ENCODE results near the gene CDKN2B-AS1.
"Not testable (repeated sequence)": the region's sequence is repeated elsewhere in the genome, so short reads cannot be mapped to it uniquely, and the experiment has no call there.

The CDKN2B-AS1 gene

DNA sequence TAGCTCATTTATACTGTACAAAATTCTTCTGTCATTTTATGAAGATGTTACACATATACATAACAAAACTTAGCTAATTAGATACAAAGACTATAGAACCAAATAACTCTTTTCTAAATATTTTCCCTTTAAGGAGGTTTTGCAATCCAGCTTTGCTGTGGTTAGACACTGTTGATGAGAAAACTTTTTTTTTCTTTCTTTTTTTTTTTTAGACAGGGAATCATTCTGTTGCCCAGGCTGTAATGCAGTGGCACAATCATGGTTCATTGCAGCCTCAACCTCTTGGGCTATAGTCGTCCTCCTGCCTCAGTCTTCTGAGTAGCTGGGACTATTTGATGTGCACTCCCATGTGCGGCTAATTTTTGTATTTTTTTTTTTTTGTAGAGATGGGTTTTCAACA is 53.0 kb downstream of the CDKN2B-AS1 start:
- no peak for DNase-seq

DNA sequence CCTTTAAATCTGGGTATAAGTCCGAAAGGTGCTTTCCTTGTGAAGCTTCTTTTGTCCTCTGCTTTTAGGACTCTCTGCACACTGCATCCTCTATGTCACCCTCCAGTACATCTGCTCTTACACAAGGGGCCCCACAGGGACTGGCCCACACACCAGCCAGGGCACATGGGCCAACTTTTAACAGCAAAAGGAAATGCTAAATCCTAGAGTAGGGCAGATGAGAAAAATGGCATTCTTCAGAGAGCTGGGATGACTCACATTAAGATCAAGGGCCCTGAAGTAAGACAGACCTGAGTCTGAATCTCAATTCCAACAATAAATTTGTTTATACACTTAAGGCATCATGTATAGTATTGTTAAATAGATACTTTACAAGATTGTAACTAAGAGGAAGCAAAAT is 54.8 kb downstream of the CDKN2B-AS1 start:
- DNase-seq = no peak

DNA sequence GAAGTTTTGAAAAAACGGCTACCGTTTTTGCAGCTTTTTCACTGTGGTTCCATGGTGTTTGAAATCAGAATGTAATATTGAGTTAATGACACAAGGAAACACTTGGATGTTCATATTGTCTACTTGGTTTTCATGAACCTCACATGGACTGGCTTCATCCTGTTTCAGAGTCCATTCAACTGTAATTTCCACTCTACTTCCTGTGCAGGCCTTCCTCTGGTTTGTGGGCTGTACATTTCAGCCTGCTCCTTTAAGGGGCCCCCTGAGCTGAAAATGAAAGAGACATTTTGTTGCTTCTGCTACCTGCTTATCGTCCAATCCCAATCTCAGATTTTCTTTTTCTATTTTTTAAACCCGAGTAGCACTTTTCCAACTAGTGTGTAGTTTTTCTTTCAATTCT is 56.3 kb downstream of the CDKN2B-AS1 start:
- no peak for DNase-seq

DNA sequence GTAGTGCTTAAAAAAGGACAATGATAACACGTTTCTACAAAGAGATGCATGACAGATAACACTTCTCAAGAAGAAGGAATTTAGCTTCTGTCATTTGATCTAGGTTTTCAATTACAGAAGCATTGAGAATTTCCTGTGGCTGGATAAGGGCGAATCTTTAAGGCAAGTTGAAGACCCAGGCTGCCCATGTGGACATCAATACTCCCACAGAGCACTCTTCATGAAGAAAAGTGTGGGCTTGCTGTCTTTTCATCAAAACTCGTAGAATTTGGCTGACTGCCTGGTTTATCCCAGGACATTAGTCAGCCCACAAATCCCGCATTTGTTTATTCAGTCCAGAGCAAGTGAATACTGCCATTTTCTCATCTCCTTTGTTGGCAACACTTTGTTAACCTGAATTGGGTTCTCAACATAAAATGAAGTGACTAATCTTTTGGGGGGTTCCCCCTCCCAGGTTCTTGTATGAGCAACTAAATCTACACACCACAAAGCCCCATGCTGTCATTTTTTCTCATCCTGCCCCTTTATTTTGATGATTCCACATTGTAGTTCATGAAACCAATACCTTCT is 57.9 kb downstream of the CDKN2B-AS1 start:
- no peak for DNase-seq

- DNase-seq = no peak
Observed at GRCh38 chr9:22053178-22053577, 58.6 kb downstream of the CDKN2B-AS1 start.

DNA sequence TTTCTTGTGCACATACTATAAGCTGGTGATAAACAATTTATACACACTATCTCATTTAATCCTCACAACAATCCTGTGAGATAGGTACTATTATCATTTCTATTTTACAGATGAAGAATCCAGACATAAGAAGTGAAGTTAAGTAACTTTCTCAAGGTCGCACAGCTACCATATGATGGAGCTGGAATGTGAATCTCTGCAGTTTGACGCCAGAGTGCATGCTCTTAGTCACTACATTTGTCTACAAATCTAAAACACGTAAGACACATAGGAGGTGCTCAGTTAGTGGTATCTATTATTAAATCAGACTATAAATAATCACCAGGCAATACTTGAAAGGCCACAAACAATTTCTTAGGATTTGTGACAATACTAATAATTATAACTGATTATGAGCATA is 59.5 kb downstream of the CDKN2B-AS1 start:
- no peak for DNase-seq

GRCh38 chr9:22054529-22054928 is 59.9 kb downstream of the CDKN2B-AS1 start:
- no peak for DNase-seq

DNA sequence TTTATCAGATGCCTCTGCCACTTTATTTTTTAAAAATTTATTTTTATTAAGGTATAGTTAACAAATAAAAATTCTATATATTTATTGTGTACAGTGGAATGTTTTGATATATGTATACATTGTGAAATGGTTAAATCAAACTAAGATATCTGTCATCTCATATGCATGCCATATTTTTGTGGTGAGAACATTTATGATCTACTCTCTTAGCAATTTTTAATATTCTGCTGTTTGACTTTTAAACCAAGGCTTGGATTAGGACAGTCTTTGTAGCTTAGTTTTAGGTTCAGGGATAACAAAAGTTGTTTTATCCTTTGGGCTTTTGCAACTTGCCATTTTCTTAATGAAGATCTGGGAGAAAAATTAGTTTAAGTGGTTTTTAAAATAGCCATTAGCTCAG is 60.5 kb downstream of the CDKN2B-AS1 start:
- DNase-seq = no peak

DNA sequence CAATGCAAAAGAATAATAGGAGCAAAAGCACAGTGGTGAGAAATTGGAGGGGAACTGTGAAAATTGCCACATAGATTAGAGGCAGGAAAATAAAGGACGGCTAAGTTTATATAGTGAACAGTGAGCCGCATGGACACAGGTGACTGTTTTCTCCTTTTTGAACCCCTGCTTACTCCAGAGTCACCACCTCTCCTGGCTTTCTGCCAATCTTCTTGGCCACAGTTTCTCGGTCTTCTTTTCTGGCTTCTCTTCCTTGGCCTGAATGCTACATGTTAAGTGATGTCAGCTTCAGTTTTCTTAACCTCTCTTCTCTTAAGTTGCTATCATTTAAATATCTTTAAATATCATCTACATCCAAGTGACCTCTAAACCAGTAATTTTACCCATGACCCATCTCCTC is 61.8 kb downstream of the CDKN2B-AS1 start:
- DNase-seq = no peak

DNA sequence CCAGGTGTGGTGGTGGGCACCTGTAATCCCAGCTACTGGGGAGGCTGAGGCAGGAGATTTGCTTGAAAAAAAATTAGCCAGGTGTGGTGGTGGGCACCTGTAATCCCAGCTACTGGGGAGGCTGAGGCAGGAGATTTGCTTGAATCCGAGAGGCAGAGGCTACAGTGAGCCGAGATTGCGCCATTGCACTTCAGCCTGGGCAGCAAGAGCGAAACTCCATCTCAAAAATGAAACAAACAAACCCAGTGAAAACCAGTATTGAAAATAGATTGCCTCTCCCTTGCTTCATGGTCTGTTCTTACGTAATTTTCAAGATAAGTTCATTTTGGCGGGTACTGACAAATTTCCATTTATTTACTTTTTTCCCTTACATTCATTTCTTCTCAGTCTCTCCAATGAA is 63.4 kb downstream of the CDKN2B-AS1 start:
- DNase-seq = not testable (repeated sequence)

GRCh38 chr9:22060831-22061383 is 66.3 kb downstream of the CDKN2B-AS1 start:
- DNase-seq = no peak

- no peak for DNase-seq
Observed at GRCh38 chr9:22064957-22065356, 70.4 kb downstream of the CDKN2B-AS1 start.

- no peak for DNase-seq
Observed at GRCh38 chr9:22065431-22066200, 71.0 kb downstream of the CDKN2B-AS1 start.

- DNase-seq = no peak
Observed at GRCh38 chr9:22067196-22067595, 72.6 kb downstream of the CDKN2B-AS1 start.

DNA sequence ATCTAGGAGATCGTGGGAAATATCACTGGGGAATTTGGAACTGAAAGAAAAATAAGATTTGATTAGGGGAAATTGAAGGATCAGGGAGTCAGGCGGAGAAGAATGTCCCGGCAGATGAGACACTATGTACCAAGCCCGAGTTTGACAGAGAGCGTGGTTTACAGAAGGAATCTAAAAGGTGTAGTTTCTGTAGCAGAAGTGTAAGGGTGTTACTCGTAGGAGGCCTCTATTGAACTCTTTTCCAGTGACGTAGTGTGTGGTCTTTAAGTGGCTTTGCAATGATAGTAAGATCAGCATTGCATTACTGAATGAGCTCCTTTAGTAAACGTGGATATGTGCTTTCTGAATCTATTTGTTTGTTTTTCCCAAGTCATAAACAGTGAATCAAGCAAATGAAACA is 73.8 kb downstream of the CDKN2B-AS1 start:
- no peak for DNase-seq

GRCh38 chr9:22073349-22073748 is 78.8 kb downstream of the CDKN2B-AS1 start:
- DNase-seq = no peak

DNA sequence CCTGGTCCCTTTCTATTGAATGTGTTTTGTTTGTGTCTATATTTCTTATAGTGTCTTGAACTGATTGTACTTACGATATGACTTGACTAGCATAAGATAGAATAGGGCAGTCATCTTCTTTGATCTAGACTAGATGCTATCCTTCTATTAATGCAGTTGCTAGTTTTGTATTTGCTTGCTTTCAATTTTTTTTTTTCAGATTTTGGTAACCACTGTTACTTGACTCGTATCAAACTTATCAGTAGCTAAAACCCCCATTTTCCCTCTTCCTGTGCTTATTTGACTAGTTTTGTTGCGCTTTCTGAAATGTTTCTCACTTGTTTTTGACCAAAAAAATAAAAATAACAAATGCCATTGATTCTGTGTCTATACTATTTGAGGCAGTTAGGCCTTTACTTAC is 83.5 kb downstream of the CDKN2B-AS1 start:
- DNase-seq = no peak

DNA sequence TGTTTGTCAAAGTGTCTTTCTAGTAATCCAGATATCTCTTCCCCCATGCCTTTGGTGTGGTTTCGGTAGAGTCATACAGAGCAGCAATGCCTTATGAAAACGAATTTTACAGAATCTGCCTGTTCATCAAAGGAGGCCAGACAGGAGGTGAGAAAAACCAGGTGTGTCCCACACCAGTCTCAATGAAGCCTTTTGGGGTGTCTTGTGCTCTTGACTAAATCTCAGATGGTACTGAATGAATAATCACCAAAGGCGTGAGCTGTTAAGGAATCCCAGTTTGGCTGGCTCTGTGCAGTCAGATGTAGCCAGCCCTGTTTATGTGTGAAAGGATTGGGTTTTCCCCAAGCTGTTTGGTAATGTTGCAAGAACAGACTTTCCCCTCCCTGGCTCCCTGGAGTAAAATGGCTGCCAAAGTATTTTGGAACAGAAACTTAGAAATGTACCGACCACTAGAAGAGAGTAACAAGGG is 85.3 kb downstream of the CDKN2B-AS1 start:
- DNase-seq = no peak

DNA sequence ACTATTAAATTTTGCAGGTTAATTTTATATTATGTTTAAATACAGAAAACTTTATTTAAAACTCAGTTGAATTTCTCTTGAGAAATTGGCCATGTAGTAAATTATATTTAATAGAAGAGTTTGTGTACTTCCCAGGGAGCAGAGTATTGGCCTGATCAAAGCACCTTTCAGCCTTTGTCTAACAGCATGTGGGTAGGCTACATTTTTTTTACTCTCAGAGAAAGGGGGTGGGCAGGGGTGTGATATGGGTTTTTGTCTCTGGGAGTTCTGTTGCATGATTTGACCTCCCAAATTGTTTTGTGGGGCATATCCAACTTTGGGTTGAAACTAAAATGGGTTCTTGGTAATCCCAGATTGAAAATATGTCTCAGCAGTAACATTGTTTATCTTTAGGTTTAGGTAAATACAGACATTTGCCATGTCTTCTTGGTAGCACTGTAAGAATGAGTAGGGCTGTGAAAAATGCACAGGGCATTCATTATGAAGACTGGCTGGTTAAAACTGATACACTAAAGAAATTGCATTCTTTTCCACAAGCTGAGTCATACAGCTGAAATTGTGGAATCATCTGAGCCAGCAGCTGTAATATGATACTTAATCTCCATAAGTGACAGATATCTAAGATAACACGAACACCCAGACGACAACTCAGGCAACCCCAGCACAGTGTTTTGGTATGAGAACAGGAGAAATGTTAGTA is 89.9 kb downstream of the CDKN2B-AS1 start:
- no peak for DNase-seq

DNA sequence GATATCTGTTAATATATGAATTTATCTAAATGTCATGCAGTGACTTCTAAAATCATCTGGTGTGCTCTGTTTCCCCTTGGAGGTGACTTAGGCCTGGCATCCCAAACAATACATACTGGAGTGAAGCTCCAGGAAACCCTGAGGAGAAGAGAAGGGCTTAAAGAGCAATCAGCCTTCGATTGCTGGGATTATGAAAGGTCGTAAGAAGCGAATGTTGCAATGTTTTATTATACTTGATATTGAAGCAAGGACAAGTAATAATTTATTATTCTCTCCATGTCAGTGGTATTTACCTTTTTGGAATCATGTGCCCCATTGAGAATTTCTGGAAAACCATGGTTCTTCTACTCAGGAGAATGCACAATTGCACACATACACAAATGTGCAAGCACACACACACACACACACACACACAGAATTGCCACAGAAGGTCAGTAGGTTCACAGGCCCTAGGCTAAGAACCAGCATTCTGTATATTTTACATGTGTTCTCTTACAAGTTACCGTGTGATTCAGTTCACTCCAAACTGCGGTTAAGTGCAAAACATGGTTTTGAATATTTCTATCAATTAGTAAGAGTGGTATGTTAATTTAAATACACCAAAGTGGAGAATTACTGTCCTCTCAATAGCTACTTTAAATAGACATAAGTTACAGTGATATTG is 93.6 kb downstream of the CDKN2B-AS1 start:
- no peak for DNase-seq

GRCh38 chr9:22088717-22089061 is 94.1 kb downstream of the CDKN2B-AS1 start:
- DNase-seq = no peak

DNA sequence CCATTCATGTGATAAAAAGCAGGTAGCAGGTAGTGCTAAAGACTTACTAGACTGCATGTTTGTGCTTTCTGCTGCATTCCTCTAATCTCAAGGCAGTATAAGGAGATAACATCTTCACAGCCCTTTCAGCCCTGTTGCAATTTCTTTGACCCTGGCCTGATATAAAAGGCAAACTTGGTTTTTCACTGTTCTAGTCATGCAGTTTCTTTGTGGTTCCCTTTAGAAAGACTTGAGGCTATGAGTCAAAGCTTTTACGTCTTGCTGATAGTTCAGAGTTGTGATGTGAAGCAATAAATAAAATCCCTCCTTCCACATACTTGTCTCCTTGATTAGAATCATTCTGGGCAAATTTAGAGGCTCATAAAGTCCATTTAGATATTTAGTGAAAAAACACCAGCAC is 103.1 kb downstream of the CDKN2B-AS1 start:
- DNase-seq = no peak

DNA sequence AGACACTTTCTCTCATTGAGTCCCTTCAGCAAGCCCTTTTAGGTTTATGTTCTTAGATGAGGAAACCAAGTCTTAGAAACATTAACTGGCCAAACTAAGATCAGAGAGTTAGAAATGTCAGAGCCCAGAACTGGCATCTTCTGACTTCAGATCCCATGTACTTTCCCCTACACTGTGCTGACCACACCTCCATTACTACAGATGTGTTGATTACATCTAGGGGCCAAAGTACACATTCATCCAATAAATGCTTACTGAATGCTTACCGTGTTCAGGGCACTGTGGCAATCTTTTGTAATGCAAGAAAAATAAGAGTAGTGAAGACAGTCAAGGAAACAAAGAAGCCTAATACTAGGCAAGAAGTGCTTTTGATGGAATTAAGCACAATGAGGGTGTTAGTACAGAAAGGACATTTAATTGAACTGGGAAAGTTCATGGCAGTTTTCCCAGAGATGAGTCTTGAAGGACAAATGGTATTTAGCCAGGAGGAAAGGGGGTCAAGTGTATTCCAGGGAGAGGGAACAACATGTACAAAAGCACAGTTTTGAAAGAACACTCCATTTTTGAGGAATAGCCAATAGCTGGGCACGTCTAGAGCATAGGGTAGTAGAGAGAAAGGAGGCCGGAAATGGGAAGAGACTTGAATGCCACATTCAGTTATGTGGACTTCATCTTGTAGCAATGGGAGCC is 104.2 kb downstream of the CDKN2B-AS1 start:
- DNase-seq = no peak
